NCI-H1436 (cell line): Measurements from ENCODE around the gene ZKSCAN4.

Source experiments
- DNase-seq: peaks from one replicate; lab custom pipeline; 2025; lab: John Stamatoyannopoulos, UW

Gene ZKSCAN4

GRCh38 chr6:28252009-28252975, at the start of gene ZKSCAN4:
Gene ZKSCAN4 (minus strand): TSS chr6:28252269. CDS start chr6:28251980, 289 bp downstream.
- DNase-seq = peak; percentile 85

- no peak for DNase-seq
Measured at GRCh38 chr6:28296520-28297060, 44.5 kb upstream of the ZKSCAN4 start.

- DNase-seq = no peak
Measured at GRCh38 chr6:28295326-28295725, 43.3 kb upstream of the ZKSCAN4 start.

GRCh38 chr6:28291573-28291972, 39.5 kb upstream of the ZKSCAN4 start:
- no peak for DNase-seq

GRCh38 chr6:28282926-28283325, 30.9 kb upstream of the ZKSCAN4 start:
- DNase-seq = no peak

GRCh38 chr6:28281288-28282064, 29.4 kb upstream of the ZKSCAN4 start, which contains the start of gene PGBD1:
Gene PGBD1 (plus strand): TSS chr6:28281572. CDS start chr6:28283814, 2,242 bp downstream.
- DNase-seq = peak; percentile 59

GRCh38 chr6:28280595-28281287, 28.7 kb upstream of the ZKSCAN4 start:
- no peak for DNase-seq

GRCh38 chr6:28277746-28278145, 25.7 kb upstream of the ZKSCAN4 start:
- no peak for DNase-seq

- no peak for DNase-seq
Measured at GRCh38 chr6:28274888-28275287, 22.8 kb upstream of the ZKSCAN4 start.

GRCh38 chr6:28269492-28269891, 17.4 kb upstream of the ZKSCAN4 start:
- DNase-seq = no peak

- no peak for DNase-seq
Measured at GRCh38 chr6:28267695-28268059, 15.6 kb upstream of the ZKSCAN4 start.

GRCh38 chr6:28266962-28267694, 15.1 kb upstream of the ZKSCAN4 start, which contains the start of gene ZSCAN26:
Gene ZSCAN26 (plus strand): TSS chr6:28267143. CDS start chr6:28271920, 4,777 bp downstream.
- DNase-seq = peak; percentile 73

- DNase-seq = no peak
Measured at GRCh38 chr6:28266563-28266961, 14.5 kb upstream of the ZKSCAN4 start.

- DNase-seq = no peak
Measured at GRCh38 chr6:28264834-28265401, 12.8 kb upstream of the ZKSCAN4 start.

GRCh38 chr6:28263922-28264321, 11.9 kb upstream of the ZKSCAN4 start:
- no peak for DNase-seq

GRCh38 chr6:28258877-28259777, 7.1 kb upstream of the ZKSCAN4 start, which contains the start of gene NKAPL:
Gene NKAPL (plus strand): TSS chr6:28259297. CDS start chr6:28259372, 75 bp downstream.
- no peak for DNase-seq

- DNase-seq = no peak
Measured at GRCh38 chr6:28257042-28257441, 5.0 kb upstream of the ZKSCAN4 start.

- no peak for DNase-seq
Measured at GRCh38 chr6:28254121-28254519, 2.1 kb upstream of the ZKSCAN4 start.

GRCh38 chr6:28251661-28252008, 434 bp downstream of the ZKSCAN4 start:
- no peak for DNase-seq

GRCh38 chr6:28250747-28251146, 1.3 kb downstream of the ZKSCAN4 start:
- no peak for DNase-seq
